Esophagus muscularis mucosa (tissue), 4 donors: Measurements from ENCODE around the gene PERCC1.

Experiments
- EP300 ChIP-seq: sonication (generic); formaldehyde crosslinking; IDR thresholded peaks from one replicate; pipeline ENCODE4 v1.6.1; 2017; ENCODE audit warnings: antibody characterized with exemption
- POLR2A ChIP-seq: fragments of 450-650 bp; IDR thresholded peaks from one replicate; pipeline ENCODE4 v1.6.1; 2017; ENCODE audit warnings: antibody characterized with exemption, moderate library complexity, mild to moderate bottlenecking, low read depth
- POLR2AphosphoS5 ChIP-seq, 2 donors: sonication (generic); formaldehyde crosslinking; IDR thresholded peaks; one replicate each; pipeline ENCODE4 v1.6.1; 2017; ENCODE audit warnings: antibody characterized with exemption in 2 of 2
- TF ChIP-seq, protein P1 (sequence below), 3 experiments: fragments of 200-600 bp in 2 of 3; fragments of 450-650 bp in 1 of 3; sonication (generic) in 2 of 3; IDR thresholded peaks; one replicate each; pipeline ENCODE4 v1.5.1; 2017 to 2019; ENCODE audit warnings: antibody characterized with exemption in 3 of 3, mild to moderate bottlenecking in 2 of 3, moderate library complexity in 1 of 3

DNA sequence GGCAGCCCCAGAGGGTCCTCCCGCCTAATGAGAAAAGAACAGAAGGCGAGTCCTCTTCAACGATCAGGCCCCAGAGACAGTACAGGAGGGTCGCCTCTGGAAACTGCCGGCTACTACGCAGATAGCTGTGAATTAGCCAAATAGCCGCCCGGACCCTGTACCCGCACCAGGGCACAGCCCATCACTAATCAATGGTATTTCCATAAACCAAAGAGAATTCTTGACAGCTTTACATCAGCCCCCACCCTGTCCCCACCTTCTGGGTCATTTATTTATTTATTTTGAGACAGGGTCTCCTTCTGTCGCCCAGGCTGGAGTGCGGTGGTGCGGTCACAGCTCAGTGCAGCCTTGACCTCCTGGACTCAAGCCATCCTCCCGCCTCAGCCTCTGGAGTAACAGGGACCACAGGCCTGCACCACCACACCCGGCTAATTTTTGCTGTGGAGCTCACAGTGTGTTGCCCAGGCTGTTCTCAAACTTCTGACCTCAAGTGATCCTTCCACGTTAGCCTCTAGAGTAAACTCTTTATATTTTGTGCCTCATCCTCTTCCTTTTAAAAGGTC, 44.8 kb downstream of the PERCC1 start:
- TF ChIP-seq, protein P1, sequence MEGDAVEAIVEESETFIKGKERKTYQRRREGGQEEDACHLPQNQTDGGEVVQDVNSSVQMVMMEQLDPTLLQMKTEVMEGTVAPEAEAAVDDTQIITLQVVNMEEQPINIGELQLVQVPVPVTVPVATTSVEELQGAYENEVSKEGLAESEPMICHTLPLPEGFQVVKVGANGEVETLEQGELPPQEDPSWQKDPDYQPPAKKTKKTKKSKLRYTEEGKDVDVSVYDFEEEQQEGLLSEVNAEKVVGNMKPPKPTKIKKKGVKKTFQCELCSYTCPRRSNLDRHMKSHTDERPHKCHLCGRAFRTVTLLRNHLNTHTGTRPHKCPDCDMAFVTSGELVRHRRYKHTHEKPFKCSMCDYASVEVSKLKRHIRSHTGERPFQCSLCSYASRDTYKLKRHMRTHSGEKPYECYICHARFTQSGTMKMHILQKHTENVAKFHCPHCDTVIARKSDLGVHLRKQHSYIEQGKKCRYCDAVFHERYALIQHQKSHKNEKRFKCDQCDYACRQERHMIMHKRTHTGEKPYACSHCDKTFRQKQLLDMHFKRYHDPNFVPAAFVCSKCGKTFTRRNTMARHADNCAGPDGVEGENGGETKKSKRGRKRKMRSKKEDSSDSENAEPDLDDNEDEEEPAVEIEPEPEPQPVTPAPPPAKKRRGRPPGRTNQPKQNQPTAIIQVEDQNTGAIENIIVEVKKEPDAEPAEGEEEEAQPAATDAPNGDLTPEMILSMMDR (IDR thresholded peaks at IDR 0.05) = no peak
- no peak for TF ChIP-seq POLR2A
- no peak for TF ChIP-seq POLR2AphosphoS5 (IDR thresholded peaks at IDR 0.05)
- TF ChIP-seq EP300 = no peak
